OCI-LY1 (cell line): Measurements from ENCODE around the gene PLA2G15.

Experiments
- CTCF ChIP-seq: fragments of 200-600 bp; sonication (generic), shearing (Covaris generic); IDR thresholded peaks from 2 replicates; pipeline ENCODE4 v1.5.1; 2017; ENCODE audit warnings: mild to moderate bottlenecking, antibody characterized with exemption, low read length, moderate library complexity, mixed read lengths
- EZH2 ChIP-seq: fragments of 200-600 bp; sonication (generic), shearing (Covaris generic); IDR thresholded peaks from 2 replicates; pipeline ENCODE4 v1.8.0; 2017; ENCODE audit warnings: borderline replicate concordance, mixed run types, mild to moderate bottlenecking, antibody characterized with exemption, low read length, moderate library complexity, mixed read lengths

GRCh38 chr16:68283801-68284598, 38.8 kb downstream of the PLA2G15 start:
- TF ChIP-seq EZH2: no peak
- TF ChIP-seq CTCF: no peak
